Kidney epithelial cell (primary cell): ENCODE data around the gene ILK. TPM values are rescaled to one million over a fixed set of nuclear protein-coding genes. Genes with fewer than 3 reads are reported as not detected.

ENCODE experiments used
- DNase-seq: peaks from one replicate; pipeline ENCODE4 v3.0.0-alpha.2; 2010; ENCODE audit warnings: low read depth
- H3K27me3 ChIP-seq: 2 replicates; pipeline ENCODE4 v1.6.0; 2011; ENCODE audit warnings: low read length; ENCODE audit not compliant: control insufficient read depth, insufficient read depth
- H3K36me3 ChIP-seq: 2 replicates; pipeline ENCODE4 v1.5.1; 2011; ENCODE audit warnings: low read length; ENCODE audit not compliant: control insufficient read depth, insufficient read depth
- H3K4me3 ChIP-seq: 2 replicates; pipeline ENCODE4 v1.5.1; 2011; ENCODE audit warnings: low read depth, mild to moderate bottlenecking, control low read depth, low read length
- CTCF ChIP-seq: IDR thresholded peaks from 2 replicates; pipeline ENCODE4 v1.5.1; 2011; ENCODE audit warnings: mild to moderate bottlenecking, moderate library complexity, low read length, control low read depth, inconsistent platforms; ENCODE audit not compliant: insufficient read depth, poor library complexity, severe bottlenecking
- total RNA-seq: library from RNA; depleted of rRNA; stranded (reverse); fragments of >200 nt; gene quantifications from 2 replicates; pipeline ENCODE4 v1.2.3, GENCODE V29; 2015

Gene ILK
- total RNA-seq, 1 donor from 2014 or later = 154 TPM

GRCh38 chr11:6623391-6624363, 20.1 kb downstream of the ILK start:
- TF ChIP-seq CTCF = no peak
- H3K36me3 ChIP-seq = no peaks in the 10 kb centered on the region
- no peak overlapping the region for H3K4me3 ChIP-seq
- DNase-seq = no peak
- H3K27me3 ChIP-seq = peaks cover 5% of the 10 kb centered on the region

GRCh38 chr11:6625156-6625831, 21.7 kb downstream of the ILK start:
- Histone ChIP-seq H3K4me3 (no peak overlapping the region), H3K36me3 (no peaks in the 10 kb centered on the region), H3K27me3 (peaks cover 18% of the 10 kb centered on the region)
- no peak for TF ChIP-seq CTCF
- no peak for DNase-seq

- no peak overlapping the region for H3K4me3 ChIP-seq
- TF ChIP-seq CTCF = no peak
- no peak for DNase-seq
- no peaks in the 10 kb centered on the region for H3K36me3 ChIP-seq
- H3K27me3 ChIP-seq = peaks cover 24% of the 10 kb centered on the region
Observed at GRCh38 chr11:6625832-6626420, 22.4 kb downstream of the ILK start.

GRCh38 chr11:6626971-6627761, 23.6 kb downstream of the ILK start:
- Histone ChIP-seq H3K36me3 (no peaks in the 10 kb centered on the region), H3K4me3 (no peak overlapping the region)
- no peak for DNase-seq

More at GRCh38 chr11:6626971-6627761, 23.6 kb downstream of the ILK start:
- H3K27me3 ChIP-seq = peaks cover 27% of the 10 kb centered on the region
- no peak for TF ChIP-seq CTCF
